Thoracic aorta (tissue), 2 donors: ENCODE data around the gene XYLT2. TPM values are rescaled to one million over a fixed set of nuclear protein-coding genes. Genes with fewer than 3 reads are reported as not detected.

Source experiments
- ATAC-seq: fragments of 150-250 bp; one replicate; pipeline ENCODE4 v1.8.0; 2017; ENCODE audit warnings: low read depth; ENCODE audit not compliant: insufficient number of reproducible peaks, low FRiP score
- DNase-seq: peaks from one replicate; pipeline ENCODE4 v3.0.0-alpha.2; 2020; ENCODE audit warnings: low spot score
- H3K27ac ChIP-seq, 2 donors: fragments of 200-600 bp; sonication (generic); 1 replicate in 1 of 2; 2 replicates in 1 of 2; pipeline ENCODE4 v1.5.1; 2016; ENCODE audit warnings: mild to moderate bottlenecking in 2 of 2, moderate library complexity in 2 of 2
- H3K27me3 ChIP-seq: fragments of 200-600 bp; sonication (generic); replicated peaks from 2 replicates; pipeline ENCODE4 v1.6.0; 2016; ENCODE audit warnings: mild to moderate bottlenecking; ENCODE audit not compliant: insufficient read depth
- H3K36me3 ChIP-seq: fragments of 200-600 bp; sonication (generic); one replicate; pipeline ENCODE4 v1.5.1; 2016
- H3K4me1 ChIP-seq, 2 donors: fragments of 200-600 bp; sonication (generic); 1 replicate in 1 of 2; 2 replicates in 1 of 2; pipeline versions ENCODE4 v1.5.1 to v1.6.0; 2016; ENCODE audit warnings: low read depth in 2 of 2, mild to moderate bottlenecking in 1 of 2; ENCODE audit not compliant: control insufficient read depth in 1 of 2
- H3K4me3 ChIP-seq: fragments of 200-600 bp; sonication (generic); 2 replicates; pipeline ENCODE4 v1.5.1; 2016; ENCODE audit warnings: mild to moderate bottlenecking
- H3K9me3 ChIP-seq: fragments of 200-600 bp; sonication (generic); 2 replicates; pipeline ENCODE4 v1.5.1; 2016
- total RNA-seq, 2 donors: library from RNA; depleted of rRNA; stranded (reverse); fragments of >200 nt; gene quantifications; one replicate each; pipeline versions ENCODE4 v1.1.0 to v1.2.3, GENCODE V29; 2016
- TF ChIP-seq, protein P1 (sequence below): fragments of 200-600 bp; sonication (generic); IDR thresholded peaks from one replicate; pipeline ENCODE4 v1.5.1; 2019; ENCODE audit warnings: antibody characterized with exemption

The XYLT2 gene
- total RNA-seq, 2 donors from 2014 or later, result 17.6 to 26.4 TPM

GRCh38 chr17:50372758-50373556 is 27.0 kb downstream of the XYLT2 start, which contains the start of the genes EME1 and MRPL27:
Gene EME1, plus strand, starts transcription at chr17:50373229. Its CDS starts 1,980 bp downstream, at chr17:50375209.
Gene MRPL27, minus strand, starts transcription at chr17:50373184. Its CDS starts 14 bp downstream, at chr17:50373170.
- no peaks in the 10 kb centered on the region for H3K27me3 ChIP-seq
- no peaks in the 10 kb centered on the region for H3K9me3 ChIP-seq
- peak; percentile 72 for ATAC-seq
- TF ChIP-seq, protein P1, sequence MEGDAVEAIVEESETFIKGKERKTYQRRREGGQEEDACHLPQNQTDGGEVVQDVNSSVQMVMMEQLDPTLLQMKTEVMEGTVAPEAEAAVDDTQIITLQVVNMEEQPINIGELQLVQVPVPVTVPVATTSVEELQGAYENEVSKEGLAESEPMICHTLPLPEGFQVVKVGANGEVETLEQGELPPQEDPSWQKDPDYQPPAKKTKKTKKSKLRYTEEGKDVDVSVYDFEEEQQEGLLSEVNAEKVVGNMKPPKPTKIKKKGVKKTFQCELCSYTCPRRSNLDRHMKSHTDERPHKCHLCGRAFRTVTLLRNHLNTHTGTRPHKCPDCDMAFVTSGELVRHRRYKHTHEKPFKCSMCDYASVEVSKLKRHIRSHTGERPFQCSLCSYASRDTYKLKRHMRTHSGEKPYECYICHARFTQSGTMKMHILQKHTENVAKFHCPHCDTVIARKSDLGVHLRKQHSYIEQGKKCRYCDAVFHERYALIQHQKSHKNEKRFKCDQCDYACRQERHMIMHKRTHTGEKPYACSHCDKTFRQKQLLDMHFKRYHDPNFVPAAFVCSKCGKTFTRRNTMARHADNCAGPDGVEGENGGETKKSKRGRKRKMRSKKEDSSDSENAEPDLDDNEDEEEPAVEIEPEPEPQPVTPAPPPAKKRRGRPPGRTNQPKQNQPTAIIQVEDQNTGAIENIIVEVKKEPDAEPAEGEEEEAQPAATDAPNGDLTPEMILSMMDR, result no peak
- H3K36me3 ChIP-seq, result peaks cover 24% of the 10 kb centered on the region
- peak within 1 kb of the TSS; percentile 92 for H3K4me3 ChIP-seq
- peak within 1 kb of the TSS; percentile 87 to 92 for H3K27ac ChIP-seq
- peak; percentile 47 for DNase-seq
- H3K4me1 ChIP-seq, result peaks cover 4 to 19% of the 10 kb centered on the region in 2 donors

GRCh38 chr17:50373705-50374104 is 27.8 kb downstream of the XYLT2 start:
- H3K36me3 ChIP-seq, result peaks cover 19% of the 10 kb centered on the region
- H3K4me1 ChIP-seq, result peaks cover 4 to 19% of the 10 kb centered on the region in 2 donors
- H3K4me3 ChIP-seq, result no peak overlapping the region
- no peak for ATAC-seq
- TF ChIP-seq, protein P1, result no peak
- no peak overlapping the region for H3K27ac ChIP-seq
- no peak for DNase-seq
- H3K9me3 ChIP-seq, result no peaks in the 10 kb centered on the region
- no peaks in the 10 kb centered on the region for H3K27me3 ChIP-seq

DNA sequence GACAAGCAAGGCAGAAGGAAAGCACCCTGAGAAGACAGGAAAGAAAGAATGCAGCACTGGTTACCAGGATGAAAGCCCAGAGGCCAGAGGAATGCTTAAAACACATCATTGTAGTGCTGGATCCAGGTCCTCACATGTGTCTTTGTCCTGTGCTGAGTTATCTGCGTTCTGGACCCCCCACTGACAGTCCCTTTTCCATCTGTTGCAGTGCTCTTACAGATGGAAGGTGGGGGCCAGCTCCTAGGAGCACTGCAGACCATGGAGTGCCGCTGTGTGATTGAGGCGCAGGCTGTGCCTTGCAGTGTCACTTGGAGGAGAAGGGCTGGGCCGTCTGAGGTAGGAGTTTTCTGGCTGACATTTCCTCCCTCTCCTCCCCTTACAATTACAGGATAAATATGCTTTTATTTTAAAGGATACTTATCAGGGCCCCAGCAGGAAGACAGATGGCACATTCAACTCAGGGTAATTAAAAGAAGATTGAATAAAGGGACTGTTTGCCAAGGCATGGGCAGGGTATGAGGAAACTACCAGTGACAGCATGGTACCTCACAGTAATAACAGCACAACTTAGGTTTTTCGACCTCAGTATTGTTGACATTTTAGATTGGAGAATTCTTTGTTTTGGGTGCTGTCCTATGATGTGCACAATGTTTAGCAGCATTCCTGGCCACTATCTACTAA is 30.1 kb downstream of the XYLT2 start:
- no peak for DNase-seq
- no peak for ATAC-seq
- H3K4me1 ChIP-seq, result peaks cover 4 to 19% of the 10 kb centered on the region in 2 donors
- H3K27me3 ChIP-seq, result no peaks in the 10 kb centered on the region
- no peak overlapping the region for H3K27ac ChIP-seq
- H3K9me3 ChIP-seq, result no peaks in the 10 kb centered on the region
- H3K4me3 ChIP-seq, result no peak overlapping the region
- peaks cover under 1% of the 10 kb centered on the region for H3K36me3 ChIP-seq
- TF ChIP-seq, protein P1, result no peak

DNA sequence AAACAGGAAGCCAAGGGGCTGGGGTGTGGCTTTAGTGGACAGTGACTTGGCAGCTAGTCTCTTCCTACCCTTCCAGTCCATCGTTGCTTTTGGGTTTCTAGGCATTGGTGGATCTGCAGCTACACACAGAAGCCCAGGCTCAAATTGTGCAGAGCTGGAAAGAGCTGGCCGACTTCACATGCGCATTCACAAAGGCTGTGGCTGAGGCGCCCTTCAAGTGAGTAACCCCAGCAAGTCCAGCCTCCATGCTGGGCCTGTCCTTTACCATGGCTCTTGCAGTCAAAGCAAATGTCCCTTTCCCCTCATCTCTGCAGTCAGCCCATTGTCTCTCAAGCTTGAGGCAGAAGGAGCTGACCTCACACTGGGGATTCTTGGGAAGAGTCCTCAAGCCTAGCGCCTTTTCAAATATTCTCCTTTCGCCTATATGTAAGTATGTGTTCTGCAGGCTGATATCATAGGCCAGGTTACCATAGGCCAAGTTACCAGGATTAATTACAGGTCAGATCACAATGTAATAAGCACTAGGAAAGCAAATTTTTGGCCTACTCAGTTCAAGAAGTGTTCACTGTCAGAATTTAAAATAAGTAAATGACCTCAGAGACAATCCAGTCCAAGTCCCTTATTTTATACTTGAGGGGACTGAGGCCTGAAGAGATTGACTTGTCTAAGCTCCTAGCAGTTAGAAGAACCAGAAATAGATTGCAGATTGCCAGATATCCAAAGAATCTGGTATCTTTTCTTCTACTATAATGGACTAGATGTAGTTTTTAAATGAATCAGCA is 33.6 kb downstream of the XYLT2 start:
- DNase-seq (no peak), ATAC-seq (no peak)
- Histone ChIP-seq H3K36me3 (peaks cover 24% of the 10 kb centered on the region), H3K27ac (no peak overlapping the region), H3K4me3 (no peak overlapping the region), H3K4me1 (no peaks in the 10 kb centered on the region), H3K9me3 (no peaks in the 10 kb centered on the region), H3K27me3 (no peaks in the 10 kb centered on the region)
- TF ChIP-seq, protein P1, result no peak
